ENCODE results near the gene NEK2. TPM values are rescaled to one million over a fixed set of nuclear protein-coding genes. Genes with fewer than 3 reads are reported as not detected.

Gene NEK2
- total RNA-seq, 4 donors from 2014 or later = 2.4 to 11.8 (median 6.5) TPM

DNA sequence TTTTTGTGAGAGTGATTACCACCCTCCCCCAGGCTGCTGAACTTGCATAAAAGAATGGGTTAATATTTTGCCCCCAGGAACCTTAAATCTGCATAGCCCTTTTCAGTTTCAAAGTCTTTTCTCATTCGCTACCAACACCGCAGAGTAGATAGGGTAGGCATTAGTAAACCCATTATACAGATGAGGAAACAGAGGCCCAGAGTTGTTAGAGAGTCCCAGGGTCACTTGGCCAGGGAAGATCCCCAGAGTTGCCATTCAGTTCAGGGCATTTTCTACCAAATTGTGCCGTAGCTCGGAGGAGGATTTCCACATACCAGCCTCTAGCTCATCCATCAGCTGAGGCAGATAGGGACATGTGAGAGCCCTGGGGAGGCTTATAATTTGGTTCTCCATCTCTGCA lies 40.5 kb downstream of the NEK2 start:
- no peak overlapping the region for H3K4me3 ChIP-seq
- no peaks in the 10 kb centered on the region for H3K36me3 ChIP-seq
- WGBS, 2 donors = 91 to 96% methylated on average over 4 of the region's 4 CpGs
- no peaks in the 10 kb centered on the region for H3K9me3 ChIP-seq
- no peak overlapping the region for H3K27ac ChIP-seq
- DNase-seq = no peak
- intact Hi-C loops (cut with DNase I) = no loop called here
- peaks cover 16 to 47% (median 22%) of the 10 kb centered on the region in 3 donors for H3K4me1 ChIP-seq
- TF ChIP-seq, protein P1, sequence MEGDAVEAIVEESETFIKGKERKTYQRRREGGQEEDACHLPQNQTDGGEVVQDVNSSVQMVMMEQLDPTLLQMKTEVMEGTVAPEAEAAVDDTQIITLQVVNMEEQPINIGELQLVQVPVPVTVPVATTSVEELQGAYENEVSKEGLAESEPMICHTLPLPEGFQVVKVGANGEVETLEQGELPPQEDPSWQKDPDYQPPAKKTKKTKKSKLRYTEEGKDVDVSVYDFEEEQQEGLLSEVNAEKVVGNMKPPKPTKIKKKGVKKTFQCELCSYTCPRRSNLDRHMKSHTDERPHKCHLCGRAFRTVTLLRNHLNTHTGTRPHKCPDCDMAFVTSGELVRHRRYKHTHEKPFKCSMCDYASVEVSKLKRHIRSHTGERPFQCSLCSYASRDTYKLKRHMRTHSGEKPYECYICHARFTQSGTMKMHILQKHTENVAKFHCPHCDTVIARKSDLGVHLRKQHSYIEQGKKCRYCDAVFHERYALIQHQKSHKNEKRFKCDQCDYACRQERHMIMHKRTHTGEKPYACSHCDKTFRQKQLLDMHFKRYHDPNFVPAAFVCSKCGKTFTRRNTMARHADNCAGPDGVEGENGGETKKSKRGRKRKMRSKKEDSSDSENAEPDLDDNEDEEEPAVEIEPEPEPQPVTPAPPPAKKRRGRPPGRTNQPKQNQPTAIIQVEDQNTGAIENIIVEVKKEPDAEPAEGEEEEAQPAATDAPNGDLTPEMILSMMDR (IDR thresholded peaks at IDR 0.05) = no peak
- no peak for TF ChIP-seq POLR2A (IDR thresholded peaks at IDR 0.05)
- no peaks in the 10 kb centered on the region for H3K27me3 ChIP-seq

DNA sequence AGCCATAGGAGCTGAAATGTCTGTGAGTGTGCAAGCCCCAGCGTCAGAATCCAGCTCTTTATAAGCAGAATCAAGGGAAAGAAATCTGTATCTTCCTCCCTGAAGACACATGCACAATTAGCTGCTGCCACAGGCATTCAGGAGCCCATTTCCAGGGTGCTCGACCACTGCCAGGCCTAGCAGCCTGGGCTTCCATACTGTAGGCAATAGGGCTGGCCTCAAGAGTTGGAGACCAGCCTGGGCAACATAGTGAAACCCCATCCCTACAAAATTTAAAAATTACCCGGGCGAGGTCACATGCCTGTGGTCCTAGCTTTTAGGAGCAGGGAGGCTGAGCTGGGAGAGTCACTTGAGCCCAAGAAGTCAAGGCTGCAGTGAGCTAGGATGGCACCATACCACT lies 41.0 kb downstream of the NEK2 start:
- Histone ChIP-seq H3K27me3 (no peaks in the 10 kb centered on the region), H3K4me3 (no peak overlapping the region), H3K4me1 (peaks cover 16 to 48% (median 22%) of the 10 kb centered on the region in 3 donors), H3K27ac (no peak overlapping the region), H3K9me3 (no peaks in the 10 kb centered on the region), H3K36me3 (no peaks in the 10 kb centered on the region)
- WGBS, 2 donors = 85 to 88% methylated on average over 1 to 4 of the region's 4 CpGs
- TF ChIP-seq POLR2A (IDR thresholded peaks at IDR 0.05) = no peak
- TF ChIP-seq, protein P1 (IDR thresholded peaks at IDR 0.05) = no peak
- intact Hi-C loops (cut with DNase I) = no loop called here
- no peak for DNase-seq

DNA sequence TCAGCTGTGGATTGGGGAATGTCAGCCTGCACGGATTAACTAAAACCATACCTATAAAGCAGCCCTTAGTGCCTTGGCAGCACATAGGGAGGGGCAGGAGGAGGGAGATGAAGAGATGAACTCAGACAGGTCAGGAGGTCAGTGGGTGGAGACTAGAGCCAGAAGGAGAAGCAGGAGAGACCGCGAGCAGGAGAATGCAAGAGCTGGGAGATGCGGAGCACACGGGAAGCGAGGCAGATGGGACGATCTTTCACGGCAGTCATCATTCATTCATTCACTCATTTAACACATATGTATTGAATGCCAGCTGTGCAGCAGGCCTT lies 41.9 kb downstream of the NEK2 start:
- no peaks in the 10 kb centered on the region for H3K36me3 ChIP-seq
- H3K27ac ChIP-seq = peak overlapping the region in 2 of 4 donors; percentile 62 to 64
- intact Hi-C loops (cut with DNase I) = no loop called here
- DNase-seq = no peak
- TF ChIP-seq, protein P1 (IDR thresholded peaks at IDR 0.05) = no peak
- TF ChIP-seq POLR2A (IDR thresholded peaks at IDR 0.05) = no peak
- 75 to 85% methylated on average over 7 to 8 of the region's 8 CpGs for WGBS, 2 donors
- H3K4me3 ChIP-seq = no peak overlapping the region
- H3K27me3 ChIP-seq = no peaks in the 10 kb centered on the region
- H3K4me1 ChIP-seq = peaks cover 16 to 40% (median 22%) of the 10 kb centered on the region in 3 donors
- no peaks in the 10 kb centered on the region for H3K9me3 ChIP-seq

DNA sequence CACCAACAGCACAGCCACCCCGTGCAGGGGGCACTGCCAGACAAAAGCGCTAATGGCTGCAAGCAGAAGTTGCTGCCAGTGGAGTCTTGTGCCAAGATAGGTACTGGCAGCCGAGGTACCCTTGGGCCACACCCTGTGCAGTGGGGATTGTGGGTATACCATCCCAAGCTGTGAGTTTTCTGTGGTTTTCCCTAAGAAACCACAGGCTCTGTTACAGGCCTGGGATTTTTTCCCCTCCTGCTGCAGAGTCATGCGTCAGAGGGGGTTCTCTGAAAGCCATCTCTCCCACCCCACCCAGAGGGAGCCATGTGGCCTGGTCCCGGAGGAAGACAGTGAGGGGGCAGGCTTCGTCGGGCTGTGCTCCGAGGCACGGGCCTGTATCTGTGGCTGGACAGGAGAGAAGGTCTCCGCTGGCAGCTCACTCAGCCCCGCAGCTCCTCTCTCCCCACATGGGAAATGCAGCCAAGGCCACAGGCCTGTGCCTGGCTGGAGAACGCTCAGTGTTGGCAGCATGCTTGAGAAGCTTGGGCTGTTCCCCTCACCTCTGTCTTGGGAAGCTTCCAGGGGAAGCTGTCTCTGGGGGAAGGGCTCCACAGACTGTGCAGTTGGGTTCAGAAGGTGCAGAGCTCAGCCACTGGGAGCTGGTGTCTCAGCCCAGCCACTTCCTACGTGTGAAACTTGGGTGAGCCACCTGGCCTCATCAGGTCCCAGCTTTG lies 42.5 kb downstream of the NEK2 start:
- Histone ChIP-seq H3K36me3 (no peaks in the 10 kb centered on the region), H3K27me3 (no peaks in the 10 kb centered on the region), H3K4me3 (no peak overlapping the region), H3K9me3 (no peaks in the 10 kb centered on the region), H3K4me1 (peaks cover 16 to 36% (median 19%) of the 10 kb centered on the region in 3 donors), H3K27ac (peak overlapping the region; percentile 32 to 64 (median 62))
- no peak for TF ChIP-seq POLR2A (IDR thresholded peaks at IDR 0.05)
- TF ChIP-seq, protein P1 (IDR thresholded peaks at IDR 0.05) = no peak
- no peak for DNase-seq
- intact Hi-C loops (cut with DNase I) = no loop called here
- 13 to 36% methylated on average over 3 to 4 of the region's 13 CpGs for whole genome bisulfite sequencing, 2 donors

DNA sequence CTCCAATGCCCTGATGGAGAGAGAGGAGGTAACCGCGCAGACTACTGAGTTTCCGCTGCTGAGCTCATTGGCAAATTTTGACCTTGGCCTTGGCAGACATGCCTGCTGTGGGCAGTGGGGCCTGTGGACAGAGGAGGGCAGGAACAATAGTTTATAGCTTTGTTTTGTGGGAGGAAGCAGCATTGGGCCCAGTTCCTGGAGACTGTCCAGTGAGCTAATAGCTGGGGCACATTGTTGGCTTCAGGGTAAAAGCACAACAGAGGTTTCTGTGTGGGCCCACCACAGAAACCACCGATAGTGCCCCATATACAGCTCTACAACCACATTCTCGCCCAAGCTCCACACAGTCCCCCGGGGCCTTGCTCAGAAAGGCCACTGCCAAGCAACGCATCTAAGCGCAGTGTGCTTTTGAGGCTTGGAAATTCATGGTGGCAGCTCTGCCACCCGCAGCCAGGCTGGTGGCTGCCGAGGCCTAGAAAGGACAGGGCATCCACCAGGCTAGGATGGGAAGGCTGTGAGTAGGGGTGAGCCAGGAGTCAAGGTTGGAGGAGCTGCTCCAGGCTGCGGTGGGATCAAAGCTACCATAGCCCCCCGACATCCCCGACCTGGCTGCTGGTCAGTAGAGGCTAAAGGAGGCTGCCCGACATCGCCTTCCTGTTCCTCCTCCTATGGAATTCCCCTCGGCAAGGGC lies 43.2 kb downstream of the NEK2 start:
- 54 to 63% methylated on average over 8 to 14 of the region's 16 CpGs for WGBS, 2 donors
- no peaks in the 10 kb centered on the region for H3K27me3 ChIP-seq
- peaks cover 16 to 36% (median 19%) of the 10 kb centered on the region in 3 donors for H3K4me1 ChIP-seq
- intact Hi-C loops (cut with DNase I) = no loop called here
- no peak overlapping the region for H3K4me3 ChIP-seq
- H3K27ac ChIP-seq = peak overlapping the region in 3 of 4 donors; percentile 62 to 64 (median 63)
- no peaks in the 10 kb centered on the region for H3K9me3 ChIP-seq
- H3K36me3 ChIP-seq = no peaks in the 10 kb centered on the region
- no peak for TF ChIP-seq POLR2A (IDR thresholded peaks at IDR 0.05)
- TF ChIP-seq, protein P1 (IDR thresholded peaks at IDR 0.05) = no peak
- no peak for DNase-seq
